ENCODE measurements around the gene RTN4.

DNA sequence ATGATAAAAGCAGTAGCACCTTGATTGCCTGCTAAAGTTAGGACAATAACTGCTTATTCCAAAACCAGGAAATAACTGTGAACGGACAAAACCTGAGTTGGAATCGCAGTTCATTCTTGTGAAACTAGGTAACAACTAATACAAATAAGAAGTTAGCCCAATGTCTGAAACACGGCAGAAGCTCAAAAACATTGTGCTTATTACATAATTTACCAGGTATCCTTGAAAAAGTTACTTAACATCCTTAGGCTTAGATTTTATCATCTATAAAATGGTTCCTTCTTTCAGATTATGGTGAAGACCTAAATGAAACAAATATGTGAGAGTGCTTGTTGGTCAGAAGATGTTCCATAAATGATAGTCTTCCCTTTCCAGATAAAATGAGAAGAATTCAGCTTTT is 32.4 kb downstream of the RTN4 start:
- TF ChIP-seq, protein P1, sequence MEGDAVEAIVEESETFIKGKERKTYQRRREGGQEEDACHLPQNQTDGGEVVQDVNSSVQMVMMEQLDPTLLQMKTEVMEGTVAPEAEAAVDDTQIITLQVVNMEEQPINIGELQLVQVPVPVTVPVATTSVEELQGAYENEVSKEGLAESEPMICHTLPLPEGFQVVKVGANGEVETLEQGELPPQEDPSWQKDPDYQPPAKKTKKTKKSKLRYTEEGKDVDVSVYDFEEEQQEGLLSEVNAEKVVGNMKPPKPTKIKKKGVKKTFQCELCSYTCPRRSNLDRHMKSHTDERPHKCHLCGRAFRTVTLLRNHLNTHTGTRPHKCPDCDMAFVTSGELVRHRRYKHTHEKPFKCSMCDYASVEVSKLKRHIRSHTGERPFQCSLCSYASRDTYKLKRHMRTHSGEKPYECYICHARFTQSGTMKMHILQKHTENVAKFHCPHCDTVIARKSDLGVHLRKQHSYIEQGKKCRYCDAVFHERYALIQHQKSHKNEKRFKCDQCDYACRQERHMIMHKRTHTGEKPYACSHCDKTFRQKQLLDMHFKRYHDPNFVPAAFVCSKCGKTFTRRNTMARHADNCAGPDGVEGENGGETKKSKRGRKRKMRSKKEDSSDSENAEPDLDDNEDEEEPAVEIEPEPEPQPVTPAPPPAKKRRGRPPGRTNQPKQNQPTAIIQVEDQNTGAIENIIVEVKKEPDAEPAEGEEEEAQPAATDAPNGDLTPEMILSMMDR (IDR thresholded peaks at IDR 0.05; ENCODE audit: borderline replicate concordance, extremely low read depth, low read length, poor library complexity, severe bottlenecking) = no peak
- no peak for TF ChIP-seq EZH2 (IDR thresholded peaks at IDR 0.05; ENCODE audit: borderline replicate concordance, low read depth, low read length, severe bottlenecking)
